ENCODE measurements around the gene TUBGCP2. TPM values are rescaled to one million over a fixed set of nuclear protein-coding genes. Genes with fewer than 3 reads are reported as not detected.

Gene TUBGCP2
- total and polyA plus RNA-seq, 2 experiments from 2014 or later = 39.7 to 53.9 TPM

- in situ Hi-C loops (cut with MboI) = no loop called here
- TF ChIP-seq EZH2phosphoT487 (IDR thresholded peaks at IDR 0.05; ENCODE audit: insufficient read depth, low read depth) (no peak), EZH2 (IDR thresholded peaks at IDR 0.05; ENCODE audit: insufficient read depth, poor library complexity, severe bottlenecking) (no peak)
- Histone ChIP-seq H2AFZ (no peak overlapping the region), H3K4me3 (no peak overlapping the region), H3K27ac (no peak overlapping the region), H4K20me1 (ENCODE audit: insufficient read depth) (no peaks in the 10 kb centered on the region), H3K4me1 (ENCODE audit: insufficient read depth) (no peaks in the 10 kb centered on the region), H3K9me3 (ENCODE audit: low read depth) (no peaks in the 10 kb centered on the region), H3K9ac (no peak overlapping the region), H3F3A (ENCODE audit: insufficient read depth) (no peaks in the 10 kb centered on the region), H3K36me3 (ENCODE audit: low read depth) (no peaks in the 10 kb centered on the region), H3K4me2 (ENCODE audit: unreplicated experiment) (no peak overlapping the region), H3K79me2 (ENCODE audit: insufficient read depth) (no peaks in the 10 kb centered on the region), H3K9me2 (ENCODE audit: insufficient read depth) (no peaks in the 10 kb centered on the region), H3K27me3 (replicated peaks; ENCODE audit: insufficient read depth) (peaks cover 11% of the 10 kb centered on the region)
- 63% methylated on average over 12 of the region's 12 CpGs; no CpG with 5 or more reads in 1 of the 2 experiments for WGBS, 2 experiments (ENCODE audit: low coverage in 1 of 2, low lambda C conversion rate in 2 of 2, missing lambda C conversion rate in 2 of 2)
- DNase-seq = no peak
Observed at GRCh38 chr10:133252223-133252552, 56.5 kb downstream of the TUBGCP2 start.

- Histone ChIP-seq H3K27ac (no peak overlapping the region), H3K4me3 (no peak overlapping the region), H3K9ac (no peak overlapping the region), H3K79me2 (ENCODE audit: insufficient read depth) (no peaks in the 10 kb centered on the region), H3K9me2 (ENCODE audit: insufficient read depth) (no peaks in the 10 kb centered on the region), H4K20me1 (ENCODE audit: insufficient read depth) (no peaks in the 10 kb centered on the region), H3K4me1 (ENCODE audit: insufficient read depth) (no peaks in the 10 kb centered on the region), H3F3A (ENCODE audit: insufficient read depth) (no peaks in the 10 kb centered on the region), H3K9me3 (ENCODE audit: low read depth) (no peaks in the 10 kb centered on the region), H2AFZ (no peak overlapping the region), H3K4me2 (ENCODE audit: unreplicated experiment) (no peak overlapping the region), H3K27me3 (replicated peaks; ENCODE audit: insufficient read depth) (peaks cover 11% of the 10 kb centered on the region), H3K36me3 (ENCODE audit: low read depth) (no peaks in the 10 kb centered on the region)
- no peak for TF ChIP-seq EZH2 (IDR thresholded peaks at IDR 0.05; ENCODE audit: insufficient read depth, poor library complexity, severe bottlenecking)
- TF ChIP-seq EZH2phosphoT487 (IDR thresholded peaks at IDR 0.05; ENCODE audit: insufficient read depth, low read depth) = no peak
- WGBS, 2 experiments (ENCODE audit: low coverage in 1 of 2, low lambda C conversion rate in 2 of 2, missing lambda C conversion rate in 2 of 2) = 51 to 53% methylated on average over 26 of the region's 28 CpGs
- in situ Hi-C loops (cut with MboI) = no loop called here
- DNase-seq = no peak
Observed at GRCh38 chr10:133251388-133252222, 57.1 kb downstream of the TUBGCP2 start.

DNA sequence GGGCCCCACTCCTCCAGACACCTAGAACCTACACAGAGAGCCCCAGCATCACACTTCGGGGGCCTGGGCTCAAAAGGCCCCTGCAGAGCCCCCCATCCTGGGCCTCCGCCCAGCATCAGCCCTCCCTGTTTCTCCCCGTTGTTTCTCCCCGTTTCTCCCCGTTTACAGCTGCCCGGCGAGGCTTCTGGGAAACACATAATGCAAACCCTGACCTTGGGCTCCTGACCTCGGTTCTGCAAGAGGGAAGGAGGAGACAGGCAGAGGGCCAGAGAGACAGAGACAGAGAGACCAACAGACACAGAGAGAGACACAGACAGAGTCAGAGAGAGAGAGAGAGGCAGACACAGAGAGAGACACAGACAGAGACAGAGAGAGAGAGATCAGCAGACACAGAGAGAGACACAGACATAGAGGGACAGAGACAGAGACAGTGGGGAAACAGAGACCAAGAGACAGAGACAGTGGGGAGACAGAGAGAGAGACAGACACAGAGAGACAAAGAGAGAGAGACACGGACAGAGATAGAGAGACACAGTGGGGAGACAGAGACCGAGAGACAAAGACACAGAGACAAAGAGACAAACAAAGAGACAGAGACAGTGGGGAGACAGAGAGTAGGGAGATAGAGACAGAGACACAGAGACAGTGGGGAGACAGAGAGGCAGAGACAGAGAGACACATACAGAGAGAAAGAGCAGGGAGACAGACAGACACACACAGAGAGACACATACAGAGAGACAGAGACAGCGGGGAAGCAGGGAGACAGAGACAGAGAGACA lies 58.5 kb downstream of the TUBGCP2 start:
- Histone ChIP-seq H4K20me1 (ENCODE audit: insufficient read depth) (no peaks in the 10 kb centered on the region), H3F3A (ENCODE audit: insufficient read depth) (no peaks in the 10 kb centered on the region), H3K4me1 (ENCODE audit: insufficient read depth) (no peaks in the 10 kb centered on the region), H3K27ac (no peak overlapping the region), H3K4me2 (ENCODE audit: unreplicated experiment) (no peak overlapping the region), H3K79me2 (ENCODE audit: insufficient read depth) (no peaks in the 10 kb centered on the region), H3K9ac (no peak overlapping the region), H3K9me3 (ENCODE audit: low read depth) (no peaks in the 10 kb centered on the region), H3K27me3 (replicated peaks; ENCODE audit: insufficient read depth) (peaks cover 17% of the 10 kb centered on the region), H3K9me2 (ENCODE audit: insufficient read depth) (no peaks in the 10 kb centered on the region), H2AFZ (no peak overlapping the region), H3K4me3 (no peak overlapping the region), H3K36me3 (ENCODE audit: low read depth) (no peaks in the 10 kb centered on the region)
- in situ Hi-C loops (cut with MboI) = no loop called here
- DNase-seq = no peak
- 38 to 42% methylated on average over 11 of the region's 11 CpGs for WGBS, 2 experiments (ENCODE audit: low coverage in 1 of 2, low lambda C conversion rate in 2 of 2, missing lambda C conversion rate in 2 of 2)
- no peak for TF ChIP-seq EZH2 (IDR thresholded peaks at IDR 0.05; ENCODE audit: insufficient read depth, poor library complexity, severe bottlenecking)
- TF ChIP-seq EZH2phosphoT487 (IDR thresholded peaks at IDR 0.05; ENCODE audit: insufficient read depth, low read depth) = no peak

- in situ Hi-C loops (cut with MboI) = no loop called here
- H3K27ac ChIP-seq = no peak overlapping the region
- no peaks in the 10 kb centered on the region for H4K20me1 ChIP-seq (ENCODE audit: insufficient read depth)
- H3K9me3 ChIP-seq (ENCODE audit: low read depth) = no peaks in the 10 kb centered on the region
- H3K9ac ChIP-seq = no peak overlapping the region
- no peaks in the 10 kb centered on the region for H3K79me2 ChIP-seq (ENCODE audit: insufficient read depth)
- WGBS, 2 experiments (ENCODE audit: low coverage in 1 of 2, low lambda C conversion rate in 2 of 2, missing lambda C conversion rate in 2 of 2) = 44 to 51% methylated on average over 12 to 21 of the region's 21 CpGs
- no peak overlapping the region for H2AFZ ChIP-seq
- peaks cover 17% of the 10 kb centered on the region for H3K27me3 ChIP-seq (replicated peaks; ENCODE audit: insufficient read depth)
- H3K4me1 ChIP-seq (ENCODE audit: insufficient read depth) = no peaks in the 10 kb centered on the region
- no peak for DNase-seq
- TF ChIP-seq EZH2 (IDR thresholded peaks at IDR 0.05; ENCODE audit: insufficient read depth, poor library complexity, severe bottlenecking) (no peak), EZH2phosphoT487 (IDR thresholded peaks at IDR 0.05; ENCODE audit: insufficient read depth, low read depth) (no peak)
- H3K36me3 ChIP-seq (ENCODE audit: low read depth) = no peaks in the 10 kb centered on the region
- H3K9me2 ChIP-seq (ENCODE audit: insufficient read depth) = no peaks in the 10 kb centered on the region
- H3K4me3 ChIP-seq = no peak overlapping the region
- H3K4me2 ChIP-seq (ENCODE audit: unreplicated experiment) = no peak overlapping the region
- no peaks in the 10 kb centered on the region for H3F3A ChIP-seq (ENCODE audit: insufficient read depth)
Observed at GRCh38 chr10:133249094-133249780, 59.4 kb downstream of the TUBGCP2 start.

Measured in GM23248 (cell line).